Brain microvascular endothelial cell (primary cell): Measurements from ENCODE around the gene PIEZO2.
A peak's percentile ranks its signal among the peaks of the same experiment; 100 is the strongest.
"Not testable (repeated sequence)": the region's sequence is repeated elsewhere in the genome, so short reads cannot be mapped to it uniquely, and the experiment has no call there.

Source experiments
- DNase-seq: peaks from one replicate; pipeline ENCODE4 v3.0.0-alpha.2; 2020
- H3K27ac ChIP-seq: fragments of 250-450 bp; sonication (Bioruptor Pico); 2 replicates; pipeline ENCODE4 v1.5.1; 2020; ENCODE audit warnings: mild to moderate bottlenecking, moderate library complexity
- H3K27me3 ChIP-seq: fragments of 250-450 bp; sonication (Bioruptor Pico); replicated peaks from 2 replicates; pipeline ENCODE4 v1.5.1; 2020; ENCODE audit warnings: mild to moderate bottlenecking
- H3K36me3 ChIP-seq: fragments of 250-450 bp; sonication (Bioruptor Pico); replicated peaks from 2 replicates; pipeline ENCODE4 v1.5.1; 2020; ENCODE audit warnings: mild to moderate bottlenecking
- H3K4me3 ChIP-seq: 2 replicates; pipeline ENCODE4 v1.5.1; 2011; ENCODE audit warnings: low read depth, mild to moderate bottlenecking, control low read depth, low read length, moderate library complexity
- CTCF ChIP-seq: IDR thresholded peaks from 2 replicates; pipeline ENCODE4 v1.5.1; 2011; ENCODE audit warnings: low read depth, mild to moderate bottlenecking, moderate library complexity, low read length, control low read depth, inconsistent platforms; ENCODE audit errors: missing control alignments
- in situ Hi-C: cut with HindIII; loops from 2 replicates; pipeline ENCODE4 v1.10.0; 2017; ENCODE audit warnings: low sequenced_read_pairs, low pct_ligation_motif_present

Gene PIEZO2

GRCh38 chr18:10851824-10852319, 297.5 kb downstream of the PIEZO2 start:
- peak; percentile 57 for TF ChIP-seq CTCF
- no peak overlapping the region for H3K4me3 ChIP-seq
- peak; percentile 49 for DNase-seq
- H3K36me3 ChIP-seq, result no peaks in the 10 kb centered on the region
- in situ Hi-C loops, result no loop called here
- H3K27me3 ChIP-seq, result no peaks in the 10 kb centered on the region
- H3K27ac ChIP-seq, result peak overlapping the region; percentile 67

GRCh38 chr18:10850840-10851239, 298.5 kb downstream of the PIEZO2 start:
- no peak overlapping the region for H3K4me3 ChIP-seq
- H3K27me3 ChIP-seq, result no peaks in the 10 kb centered on the region
- no peak for TF ChIP-seq CTCF
- peak overlapping the region; percentile 67 for H3K27ac ChIP-seq
- DNase-seq, result peak; percentile 29
- in situ Hi-C loops, result no loop called here
- H3K36me3 ChIP-seq, result no peaks in the 10 kb centered on the region

GRCh38 chr18:10850216-10850615, 299.2 kb downstream of the PIEZO2 start:
- Histone ChIP-seq H3K27ac (no peak overlapping the region), H3K27me3 (no peaks in the 10 kb centered on the region), H3K36me3 (no peaks in the 10 kb centered on the region), H3K4me3 (no peak overlapping the region)
- in situ Hi-C loops, result no loop called here
- no peak for TF ChIP-seq CTCF
- no peak for DNase-seq

GRCh38 chr18:10847907-10848306, 301.5 kb downstream of the PIEZO2 start:
- TF ChIP-seq CTCF, result no peak
- Histone ChIP-seq H3K27me3 (no peaks in the 10 kb centered on the region), H3K4me3 (no peak overlapping the region), H3K36me3 (no peaks in the 10 kb centered on the region), H3K27ac (no peak overlapping the region)
- DNase-seq, result no peak
- in situ Hi-C loops, result no loop called here

GRCh38 chr18:10847408-10847790, 302.0 kb downstream of the PIEZO2 start:
- no peaks in the 10 kb centered on the region for H3K27me3 ChIP-seq
- H3K36me3 ChIP-seq, result no peaks in the 10 kb centered on the region
- in situ Hi-C loops, result no loop called here
- no peak for DNase-seq
- H3K27ac ChIP-seq, result no peak overlapping the region
- TF ChIP-seq CTCF, result no peak
- no peak overlapping the region for H3K4me3 ChIP-seq

- no peak overlapping the region for H3K4me3 ChIP-seq
These were observed 302.5 kb downstream of the PIEZO2 start for GRCh38 chr18:10846657-10847407.

GRCh38 chr18:10846035-10846434, 303.3 kb downstream of the PIEZO2 start:
- H3K27ac ChIP-seq, H3K36me3 ChIP-seq, DNase-seq, H3K4me3 ChIP-seq, H3K27me3 ChIP-seq, in situ Hi-C loops: not testable (repeated sequence)

More at GRCh38 chr18:10846657-10847407, 302.5 kb downstream of the PIEZO2 start:
- Histone ChIP-seq H3K27ac (no peak overlapping the region), H3K36me3 (no peaks in the 10 kb centered on the region), H3K27me3 (no peaks in the 10 kb centered on the region)
- in situ Hi-C loops, result no loop called here
- TF ChIP-seq CTCF, result no peak
- DNase-seq, result no peak
